GM19463 (cell line): Measurements from ENCODE around the gene SVOP.

Experiments
- ATAC-seq: cut with Tn5 transposase; IDR thresholded peaks from one replicate; pipeline ENCODE4 v1.9.1; 2021; ENCODE audit warnings: mild to moderate bottlenecking, moderate library complexity; ENCODE audit not compliant: unreplicated experiment

Gene SVOP

GRCh38 chr12:108980831-108981618, 39.8 kb downstream of the SVOP start:
- no peak for ATAC-seq

- ATAC-seq, result no peak
Observed at GRCh38 chr12:108977360-108977759, 43.5 kb downstream of the SVOP start.

GRCh38 chr12:108975024-108975593, 45.8 kb downstream of the SVOP start:
- no peak for ATAC-seq

GRCh38 chr12:108973629-108974152, 47.2 kb downstream of the SVOP start:
- no peak for ATAC-seq

GRCh38 chr12:108972358-108972757, 48.5 kb downstream of the SVOP start:
- ATAC-seq, result no peak

GRCh38 chr12:108969622-108970021, 51.2 kb downstream of the SVOP start:
- ATAC-seq, result no peak

GRCh38 chr12:108967869-108968540, 52.9 kb downstream of the SVOP start:
- no peak for ATAC-seq

GRCh38 chr12:108966378-108967151, 54.3 kb downstream of the SVOP start:
- no peak for ATAC-seq

GRCh38 chr12:108965886-108966285, 55.0 kb downstream of the SVOP start:
- ATAC-seq, result no peak

- ATAC-seq, result no peak
Observed at GRCh38 chr12:108964371-108965352, 56.2 kb downstream of the SVOP start.

- no peak for ATAC-seq
Observed at GRCh38 chr12:108962256-108962655, 58.6 kb downstream of the SVOP start.

- ATAC-seq, result no peak
Observed at GRCh38 chr12:108959748-108960655, 60.9 kb downstream of the SVOP start.

- no peak for ATAC-seq
Observed at GRCh38 chr12:108955225-108955835, 65.5 kb downstream of the SVOP start.

- no peak for ATAC-seq
Observed at GRCh38 chr12:108950991-108951739, 69.7 kb downstream of the SVOP start.

- no peak for ATAC-seq
Observed at GRCh38 chr12:108949976-108950375, 70.9 kb downstream of the SVOP start.

- ATAC-seq, result no peak
Observed at GRCh38 chr12:108948367-108948766, 72.5 kb downstream of the SVOP start.

GRCh38 chr12:108947097-108947496, 73.8 kb downstream of the SVOP start:
- no peak for ATAC-seq

GRCh38 chr12:108940138-108940537, 80.7 kb downstream of the SVOP start:
- ATAC-seq, result no peak
